Hematopoietic multipotent progenitor cell treated with erythropoietin and hydrocortisone succinate and interleukin-3 and kit ligand, for 17 days (in vitro differentiated cells): Measurements from ENCODE around the gene KPNA5.
A peak's percentile ranks its signal among the peaks of the same experiment; 100 is the strongest.
"Not testable (repeated sequence)": the region's sequence is repeated elsewhere in the genome, so short reads cannot be mapped to it uniquely, and the experiment has no call there.

ENCODE experiments used
- DNase-seq: peaks from one replicate; pipeline ENCODE4 v3.0.0-alpha.2; 2015; ENCODE audit warnings: low spot score

The KPNA5 gene

GRCh38 chr6:116703888-116704287, 22.9 kb downstream of the KPNA5 start:
- not testable (repeated sequence) for DNase-seq

- DNase-seq, result no peak
Measured at GRCh38 chr6:116705917-116706316, 24.9 kb downstream of the KPNA5 start.

DNA sequence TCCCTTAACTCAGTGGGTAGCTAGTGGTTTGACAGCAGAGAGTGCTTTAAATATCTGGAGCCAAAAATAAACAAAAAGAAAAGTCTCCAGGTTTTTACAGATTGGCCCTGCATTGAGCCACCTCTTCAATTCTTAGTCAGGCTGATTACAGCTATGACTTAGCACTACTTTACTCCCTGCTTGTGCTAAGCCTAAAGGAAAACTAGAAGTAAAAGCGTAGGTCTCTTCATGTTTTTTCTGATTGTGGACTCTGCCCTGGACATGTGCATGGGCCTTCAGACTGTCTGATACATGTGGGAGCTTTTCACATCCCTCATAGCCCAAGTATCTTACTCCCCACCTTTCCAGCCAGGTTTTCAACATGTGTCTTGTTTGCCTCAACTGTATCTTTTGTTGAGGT, 33.3 kb downstream of the KPNA5 start:
- no peak for DNase-seq

DNA sequence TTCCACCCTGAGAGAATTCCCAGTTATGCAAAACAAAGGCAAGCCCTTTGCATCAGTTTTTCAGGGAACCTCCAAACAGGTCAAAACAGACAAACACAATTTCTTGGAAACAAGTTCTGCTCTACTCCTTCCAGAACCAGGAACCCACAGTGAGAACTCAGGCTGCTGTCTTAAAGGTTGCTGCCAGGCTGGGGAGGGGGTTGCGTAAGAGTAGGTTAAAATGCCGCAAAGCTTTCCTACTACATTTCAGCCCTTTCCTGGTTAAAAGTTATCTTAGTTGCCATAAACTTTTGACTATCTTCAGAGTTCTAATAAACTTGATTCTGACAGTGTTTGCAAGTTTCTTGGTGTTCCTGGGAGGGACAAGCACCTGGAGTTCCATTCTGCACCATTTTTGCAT, 33.8 kb downstream of the KPNA5 start:
- DNase-seq, result no peak

DNA sequence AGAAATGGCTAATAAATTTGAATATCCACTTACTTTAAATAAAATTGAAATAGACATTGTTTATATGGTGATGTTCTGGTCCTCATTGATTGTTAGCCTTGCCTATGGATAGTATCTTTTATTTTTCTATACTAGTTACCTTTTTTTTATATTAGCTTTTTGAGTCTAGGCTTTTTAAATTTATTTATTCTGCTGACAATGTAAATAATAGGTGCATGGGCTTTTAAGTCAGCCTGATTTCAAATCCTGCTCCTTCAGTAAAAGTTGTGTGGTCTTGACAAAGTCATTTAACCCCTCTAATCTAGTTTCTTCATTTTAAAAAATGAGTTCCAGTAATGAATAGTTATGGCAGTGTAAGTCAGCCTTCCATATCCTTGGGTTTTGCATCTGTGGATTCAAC, 45.9 kb downstream of the KPNA5 start:
- DNase-seq, result no peak

DNA sequence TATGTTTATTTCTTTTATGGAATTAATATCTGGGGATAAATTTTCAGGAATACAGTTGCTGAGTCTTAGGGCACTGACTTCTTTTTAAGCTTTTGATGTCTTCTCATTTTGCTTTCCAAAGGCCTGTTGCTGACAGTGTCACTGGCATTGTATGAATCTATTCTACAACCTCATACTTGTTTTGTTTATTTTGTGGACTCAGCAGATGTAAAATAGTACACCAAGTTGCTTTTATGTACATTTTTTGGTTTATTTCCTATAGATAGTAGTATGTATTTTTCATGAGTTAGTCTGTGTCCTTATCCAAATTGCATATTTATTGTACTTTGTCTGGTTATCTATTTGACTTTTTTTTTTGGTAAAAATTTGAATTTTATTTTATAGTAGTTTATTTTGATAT, 49.5 kb downstream of the KPNA5 start:
- DNase-seq, result no peak

DNA sequence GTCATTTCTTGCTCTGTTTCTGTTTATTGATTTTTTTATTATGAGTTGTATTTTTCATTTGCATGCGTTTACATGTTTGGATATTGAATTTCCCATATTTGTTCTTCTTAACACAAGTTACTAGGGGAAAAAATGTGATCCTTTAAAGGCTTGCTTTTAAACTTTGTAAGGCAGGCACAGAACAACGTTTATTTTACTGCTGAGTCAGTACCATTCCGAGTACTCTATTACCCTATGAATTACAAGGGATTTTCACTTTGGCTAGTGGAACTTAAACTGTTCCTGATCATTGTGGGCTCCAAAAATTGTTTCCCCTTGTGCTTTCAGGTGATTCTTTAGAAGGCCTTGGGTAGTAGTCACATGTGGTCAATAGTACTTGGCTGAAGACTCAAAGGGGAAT, 56.0 kb downstream of the KPNA5 start:
- no peak for DNase-seq

- DNase-seq, result not testable (repeated sequence)
Measured at GRCh38 chr6:116740486-116740885, 59.5 kb downstream of the KPNA5 start.

GRCh38 chr6:116741571-116741970, 60.6 kb downstream of the KPNA5 start:
- no peak for DNase-seq

GRCh38 chr6:116745176-116745575, 64.2 kb downstream of the KPNA5 start:
- DNase-seq, result no peak

DNA sequence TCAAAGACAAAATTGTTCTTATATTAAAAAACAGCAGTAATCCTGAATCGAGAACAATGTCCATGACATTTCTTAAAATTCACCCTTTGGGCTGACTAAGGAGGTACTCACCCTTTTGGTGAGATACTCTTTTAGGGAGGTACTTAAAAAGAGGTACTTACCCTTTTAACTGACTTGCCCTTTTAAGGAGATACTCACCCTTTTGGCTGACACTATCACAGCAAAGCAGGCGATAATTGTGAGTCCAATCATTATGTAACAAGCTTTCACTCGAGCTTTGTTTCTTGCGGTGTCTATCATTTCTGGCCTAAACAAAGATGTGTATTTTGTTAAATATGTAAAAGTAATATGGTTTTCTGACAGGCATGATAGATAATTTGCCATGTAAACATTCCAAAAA, 80.8 kb downstream of the KPNA5 start:
- no peak for DNase-seq

GRCh38 chr6:116762235-116762634, 81.2 kb downstream of the KPNA5 start:
- DNase-seq, result no peak

- no peak for DNase-seq
Measured at GRCh38 chr6:116763048-116763447, 82.0 kb downstream of the KPNA5 start.

DNA sequence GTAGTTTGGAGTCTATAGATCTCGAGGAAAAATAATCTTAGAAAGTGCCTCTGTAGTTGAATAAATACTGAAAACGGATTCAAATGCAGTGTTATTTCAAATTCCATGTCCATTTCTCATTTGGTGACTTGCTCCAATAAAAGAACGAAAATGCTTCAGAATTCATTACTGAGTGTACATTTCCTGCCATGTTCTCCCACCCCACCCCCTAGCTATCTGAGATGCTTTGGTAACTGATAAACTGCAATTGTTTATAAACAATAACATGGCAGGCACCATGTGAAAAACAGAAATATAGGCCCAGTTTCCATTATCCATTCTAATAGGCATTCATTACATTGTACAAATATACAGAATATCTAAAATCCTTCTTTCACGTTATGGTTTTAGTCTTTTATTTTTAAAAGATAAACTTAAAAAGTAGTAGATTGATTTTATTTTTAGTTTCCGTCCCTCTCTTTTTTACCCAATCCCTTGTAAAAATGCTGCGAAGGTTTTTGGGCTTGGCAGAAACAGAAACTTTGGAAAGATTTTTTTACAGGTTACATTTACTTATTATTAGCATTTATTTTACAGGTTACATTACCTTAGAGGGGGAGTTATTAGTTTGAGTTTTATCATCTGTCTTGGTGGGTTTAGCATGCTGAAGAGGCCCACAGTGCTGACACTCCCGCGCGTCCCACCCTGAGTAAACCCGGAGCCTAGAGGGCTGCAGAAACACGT, 83.1 kb downstream of the KPNA5 start:
- DNase-seq, result no peak

DNA sequence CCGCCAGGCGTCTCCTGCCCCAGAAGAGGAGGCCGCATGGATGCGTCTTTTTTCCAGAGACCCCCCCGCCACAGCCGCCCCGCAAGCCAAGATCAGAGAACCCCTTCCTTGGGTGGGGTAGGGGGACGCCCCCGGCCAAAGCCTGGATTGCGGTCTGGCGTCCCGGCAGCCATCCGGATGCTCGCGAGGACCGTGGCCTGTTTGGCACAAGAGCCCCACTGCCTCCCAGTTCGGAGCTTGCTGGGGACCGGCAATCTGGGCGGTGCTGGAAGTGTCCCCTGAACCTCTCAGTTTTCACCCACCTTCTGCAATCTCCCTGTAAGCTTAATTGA, 83.6 kb downstream of the KPNA5 start:
- no peak for DNase-seq

DNA sequence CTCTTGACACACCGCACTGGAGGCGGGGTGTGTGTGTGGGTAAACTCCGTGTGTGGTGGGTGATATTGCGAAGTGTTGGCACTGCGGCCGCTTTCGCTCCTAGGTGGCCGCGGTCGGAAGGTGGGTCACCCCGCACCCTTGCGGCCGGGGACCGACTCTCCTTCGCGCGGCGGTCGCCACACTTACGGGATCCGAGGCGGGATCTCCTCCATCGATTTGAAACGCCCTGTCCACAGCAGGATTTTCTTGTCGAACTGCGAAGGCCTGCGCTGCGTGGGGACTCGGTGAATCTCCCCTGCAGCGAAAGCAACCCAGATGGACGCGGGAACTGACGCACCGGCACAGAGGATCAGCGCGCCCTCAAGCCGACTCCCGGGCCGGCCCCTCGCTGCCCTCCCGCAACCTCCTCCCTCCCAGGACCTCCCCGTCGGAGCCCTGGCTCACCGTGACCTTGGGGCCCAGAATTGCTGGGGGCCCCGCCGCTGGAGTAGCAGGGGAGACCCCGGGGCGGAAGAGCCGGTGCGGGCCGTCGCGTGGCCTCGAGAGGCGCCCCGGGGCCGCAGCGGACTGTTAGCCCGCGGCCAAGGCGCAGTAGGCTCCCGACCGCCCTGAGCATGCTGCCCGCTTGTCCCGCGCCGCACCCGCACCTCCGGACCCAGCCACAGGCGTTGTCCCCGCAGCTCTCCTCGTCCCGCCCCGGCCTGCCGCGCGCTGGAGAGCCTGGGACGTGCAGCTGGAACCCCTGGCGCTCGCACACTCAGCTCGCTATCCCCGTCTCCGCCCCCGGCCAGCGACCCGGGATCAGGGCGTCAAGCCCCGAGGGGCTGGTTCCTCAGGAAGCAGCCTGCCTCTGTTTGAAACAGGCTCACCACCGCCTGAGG, 84.2 kb downstream of the KPNA5 start, which contains the start of gene FAM162B:
Gene FAM162B, minus strand, starts transcription at position 759 of the 881 bp plus-strand sequence. Its CDS starts 143 bp downstream, at position 616.
- no peak for DNase-seq

GRCh38 chr6:116766506-116767176, 85.6 kb downstream of the KPNA5 start:
- DNase-seq, result no peak

DNA sequence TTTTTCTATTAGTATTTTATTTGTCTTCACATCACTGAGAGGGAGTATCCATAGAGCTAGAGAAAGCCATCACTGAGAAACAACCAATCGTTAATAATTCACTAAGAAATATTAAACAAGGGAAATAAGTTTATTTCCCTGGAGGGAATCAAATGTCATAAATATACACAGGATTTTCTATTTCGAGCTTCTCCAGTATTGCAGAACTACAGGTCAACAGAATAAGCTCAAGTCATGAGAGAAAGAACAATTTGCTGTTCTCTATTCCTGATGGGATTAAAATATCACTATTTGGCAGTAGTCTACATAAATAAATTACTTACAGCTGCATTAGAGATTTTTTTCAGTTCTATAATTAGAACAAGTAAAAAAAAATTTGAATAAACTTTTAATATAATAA, 86.7 kb downstream of the KPNA5 start:
- DNase-seq, result no peak

GRCh38 chr6:116772450-116772849, 91.4 kb downstream of the KPNA5 start:
- no peak for DNase-seq

DNA sequence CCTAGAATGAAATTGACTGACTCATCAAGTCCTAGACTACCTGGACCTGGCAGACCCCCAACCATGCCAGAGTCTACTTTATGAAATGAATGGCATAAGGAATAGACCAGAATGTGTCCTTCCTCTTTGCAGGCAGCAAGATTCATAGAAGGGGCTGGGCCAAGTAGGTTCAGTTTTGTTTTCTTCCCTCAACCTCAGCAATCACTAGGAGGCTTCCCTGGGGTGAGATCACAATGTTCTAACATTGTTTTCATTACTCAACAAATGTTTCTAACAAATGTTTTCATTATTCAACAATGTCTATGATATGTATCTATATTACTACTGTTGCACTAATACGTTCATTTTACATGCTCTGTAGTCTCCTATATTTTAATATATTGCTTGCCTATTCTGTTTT, 92.9 kb downstream of the KPNA5 start:
- no peak for DNase-seq

- peak; percentile 17 for DNase-seq
Measured at GRCh38 chr6:116779573-116780164, 98.7 kb downstream of the KPNA5 start.

- DNase-seq, result no peak
Measured at GRCh38 chr6:116783852-116784251, 102.8 kb downstream of the KPNA5 start.
